Progenitor cell of endocrine pancreas (in vitro differentiated cells): Measurements from ENCODE around the gene CKS2. TPM values are rescaled to one million over a fixed set of nuclear protein-coding genes. Genes with fewer than 3 reads are reported as not detected.
"Not testable (repeated sequence)": the region's sequence is repeated elsewhere in the genome, so short reads cannot be mapped to it uniquely, and the experiment has no call there.

Source experiments
- DNase-seq: peaks from one replicate; pipeline ENCODE4 v3.0.0; 2021; ENCODE audit warnings: low spot score; ENCODE audit not compliant: unreplicated experiment
- H3K27ac Mint-ChIP-seq: 2 replicates; pipeline ENCODE4 v1.8.0; 2021; ENCODE audit warnings: mild to moderate bottlenecking, moderate library complexity, mixed read lengths
- H3K27me3 Mint-ChIP-seq: 2 replicates; pipeline ENCODE4 v1.8.0; 2021; ENCODE audit warnings: mixed read lengths
- H3K36me3 Mint-ChIP-seq: 2 replicates; pipeline ENCODE4 v1.8.0; 2022; ENCODE audit warnings: mixed read lengths; ENCODE audit not compliant: insufficient read depth
- H3K4me1 Mint-ChIP-seq: 2 replicates; pipeline ENCODE4 v1.8.0; 2021; ENCODE audit warnings: low read depth, mixed read lengths
- H3K4me3 Mint-ChIP-seq: 2 replicates; pipeline ENCODE4 v1.8.0; 2021; ENCODE audit warnings: low read depth, mild to moderate bottlenecking, moderate library complexity, mixed read lengths
- H3K9me3 Mint-ChIP-seq: 2 replicates; pipeline ENCODE4 v1.8.0; 2021; ENCODE audit warnings: low read depth, mixed read lengths
- total RNA-seq: library from RNA; stranded (reverse); gene quantifications from 2 replicates; pipeline ENCODE4 v1.2.1, GENCODE V29; 2021
- TF ChIP-seq, protein P1 (sequence below): fragments of 200-600 bp; sonication (generic); IDR thresholded peaks from one replicate; pipeline ENCODE4 v1.5.0; 2021; ENCODE audit warnings: antibody characterized with exemption, mild to moderate bottlenecking; ENCODE audit not compliant: unreplicated experiment

Gene CKS2
- total RNA-seq, 1 donor from 2014 or later, result 99.1 TPM

- H3K9me3 Mint-ChIP-seq, result no peaks in the 10 kb centered on the region
- no peaks in the 10 kb centered on the region for H3K4me1 Mint-ChIP-seq
- TF ChIP-seq, protein P1, sequence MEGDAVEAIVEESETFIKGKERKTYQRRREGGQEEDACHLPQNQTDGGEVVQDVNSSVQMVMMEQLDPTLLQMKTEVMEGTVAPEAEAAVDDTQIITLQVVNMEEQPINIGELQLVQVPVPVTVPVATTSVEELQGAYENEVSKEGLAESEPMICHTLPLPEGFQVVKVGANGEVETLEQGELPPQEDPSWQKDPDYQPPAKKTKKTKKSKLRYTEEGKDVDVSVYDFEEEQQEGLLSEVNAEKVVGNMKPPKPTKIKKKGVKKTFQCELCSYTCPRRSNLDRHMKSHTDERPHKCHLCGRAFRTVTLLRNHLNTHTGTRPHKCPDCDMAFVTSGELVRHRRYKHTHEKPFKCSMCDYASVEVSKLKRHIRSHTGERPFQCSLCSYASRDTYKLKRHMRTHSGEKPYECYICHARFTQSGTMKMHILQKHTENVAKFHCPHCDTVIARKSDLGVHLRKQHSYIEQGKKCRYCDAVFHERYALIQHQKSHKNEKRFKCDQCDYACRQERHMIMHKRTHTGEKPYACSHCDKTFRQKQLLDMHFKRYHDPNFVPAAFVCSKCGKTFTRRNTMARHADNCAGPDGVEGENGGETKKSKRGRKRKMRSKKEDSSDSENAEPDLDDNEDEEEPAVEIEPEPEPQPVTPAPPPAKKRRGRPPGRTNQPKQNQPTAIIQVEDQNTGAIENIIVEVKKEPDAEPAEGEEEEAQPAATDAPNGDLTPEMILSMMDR, result no peak
- no peaks in the 10 kb centered on the region for H3K27me3 Mint-ChIP-seq
- DNase-seq, result no peak
- H3K4me3 Mint-ChIP-seq, result no peak overlapping the region
- H3K36me3 Mint-ChIP-seq, result no peaks in the 10 kb centered on the region
- no peak overlapping the region for H3K27ac Mint-ChIP-seq
Observed at GRCh38 chr9:89284076-89284475, 26.9 kb upstream of the CKS2 start.

DNA sequence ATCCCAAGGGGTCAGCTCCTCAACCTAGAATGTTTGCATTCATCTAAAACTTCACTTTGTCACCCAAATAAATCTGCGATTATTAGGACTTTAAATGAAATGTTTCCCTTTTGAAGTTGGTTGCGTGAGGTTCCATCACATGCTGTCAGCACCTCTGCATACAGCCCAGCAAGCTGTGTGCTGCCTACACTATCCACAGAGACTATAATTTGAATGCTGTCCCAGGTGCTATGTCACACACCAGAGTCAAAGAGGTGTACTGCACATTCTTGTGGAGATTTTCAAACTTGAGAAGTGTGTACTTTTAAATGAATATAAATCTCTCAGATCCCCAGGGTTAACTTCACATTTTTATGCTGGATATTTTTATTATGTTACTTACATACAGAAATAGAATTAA, 19.3 kb upstream of the CKS2 start:
- TF ChIP-seq, protein P1, result no peak
- Mint-ChIP-seq H3K36me3 (peaks cover under 1% of the 10 kb centered on the region), H3K27ac (no peak overlapping the region), H3K4me3 (no peak overlapping the region), H3K9me3 (peaks cover 4% of the 10 kb centered on the region), H3K27me3 (no peaks in the 10 kb centered on the region), H3K4me1 (no peaks in the 10 kb centered on the region)
- DNase-seq, result no peak

- Mint-ChIP-seq H3K27me3 (no peaks in the 10 kb centered on the region), H3K36me3 (peaks cover 2% of the 10 kb centered on the region), H3K27ac (no peak overlapping the region), H3K4me3 (no peak overlapping the region), H3K9me3 (peaks cover 6% of the 10 kb centered on the region), H3K4me1 (no peaks in the 10 kb centered on the region)
- DNase-seq, result no peak
- TF ChIP-seq, protein P1, result no peak
Observed at GRCh38 chr9:89293014-89293413, 18.0 kb upstream of the CKS2 start.

GRCh38 chr9:89295400-89295799, 15.6 kb upstream of the CKS2 start:
- H3K4me3 Mint-ChIP-seq, result no peak overlapping the region
- peaks cover 2% of the 10 kb centered on the region for H3K36me3 Mint-ChIP-seq
- H3K27me3 Mint-ChIP-seq, result no peaks in the 10 kb centered on the region
- TF ChIP-seq, protein P1, result no peak
- DNase-seq, result no peak
- no peaks in the 10 kb centered on the region for H3K4me1 Mint-ChIP-seq
- H3K9me3 Mint-ChIP-seq, result peaks cover 6% of the 10 kb centered on the region
- no peak overlapping the region for H3K27ac Mint-ChIP-seq

- H3K27me3 Mint-ChIP-seq, H3K4me3 Mint-ChIP-seq, H3K4me1 Mint-ChIP-seq, H3K9me3 Mint-ChIP-seq, DNase-seq, H3K36me3 Mint-ChIP-seq, H3K27ac Mint-ChIP-seq: not testable (repeated sequence)
Observed at GRCh38 chr9:89301996-89302395, 9.0 kb upstream of the CKS2 start.

GRCh38 chr9:89304020-89304833, 6.8 kb upstream of the CKS2 start:
- Mint-ChIP-seq H3K27me3 (no peaks in the 10 kb centered on the region), H3K4me3 (no peak overlapping the region), H3K4me1 (peaks cover under 1% of the 10 kb centered on the region), H3K36me3 (peaks cover 2% of the 10 kb centered on the region), H3K27ac (no peak overlapping the region), H3K9me3 (no peaks in the 10 kb centered on the region)
- no peak for DNase-seq
- TF ChIP-seq, protein P1, result no peak
